ENCODE measurements around the gene CGN. TPM values are rescaled to one million over a fixed set of nuclear protein-coding genes. Genes with fewer than 3 reads are reported as not detected.

Gene CGN
- total RNA-seq, 4 donors from 2014 or later: 0.42 to 3.1 (median 0.94) TPM

DNA sequence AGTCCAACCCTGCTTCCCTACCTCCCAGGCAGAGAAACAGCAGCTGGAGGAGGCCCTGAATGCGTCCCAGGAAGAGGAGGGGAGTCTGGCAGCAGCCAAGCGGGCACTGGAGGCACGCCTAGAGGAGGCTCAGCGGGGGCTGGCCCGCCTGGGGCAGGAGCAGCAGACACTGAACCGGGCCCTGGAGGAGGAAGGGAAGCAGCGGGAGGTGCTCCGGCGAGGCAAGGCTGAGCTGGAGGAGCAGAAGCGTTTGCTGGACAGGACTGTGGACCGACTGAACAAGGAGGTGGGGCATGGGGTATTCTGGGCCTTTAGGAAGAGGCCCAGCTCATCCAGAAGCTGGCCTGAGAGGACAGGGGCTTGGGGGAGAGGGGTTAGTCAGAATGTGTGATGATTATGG lies 19.3 kb downstream of the CGN start:
- Histone ChIP-seq H3K4me1 (peaks cover 0 to 4% (median 2%) of the 10 kb centered on the region in 4 donors), H3K27me3 (no peaks in the 10 kb centered on the region), H3K36me3 (peaks cover 0 to 4% (median 0%) of the 10 kb centered on the region in 4 donors), H3K27ac (replicated peaks in 1 of 4) (no peak overlapping the region), H3K9me3 (no peaks in the 10 kb centered on the region), H3K4me3 (no peak overlapping the region)
- 82% methylated on average over 11 of the region's 11 CpGs for WGBS
- intact Hi-C loops (cut with DNase I): no loop called here
- no peak for TF ChIP-seq POLR2AphosphoS5 (IDR thresholded peaks at IDR 0.05)
- TF ChIP-seq POLR2A (IDR thresholded peaks at IDR 0.05; ENCODE audit: low read depth): no peak
- TF ChIP-seq EP300 (IDR thresholded peaks at IDR 0.05): no peak
- TF ChIP-seq, protein P1, sequence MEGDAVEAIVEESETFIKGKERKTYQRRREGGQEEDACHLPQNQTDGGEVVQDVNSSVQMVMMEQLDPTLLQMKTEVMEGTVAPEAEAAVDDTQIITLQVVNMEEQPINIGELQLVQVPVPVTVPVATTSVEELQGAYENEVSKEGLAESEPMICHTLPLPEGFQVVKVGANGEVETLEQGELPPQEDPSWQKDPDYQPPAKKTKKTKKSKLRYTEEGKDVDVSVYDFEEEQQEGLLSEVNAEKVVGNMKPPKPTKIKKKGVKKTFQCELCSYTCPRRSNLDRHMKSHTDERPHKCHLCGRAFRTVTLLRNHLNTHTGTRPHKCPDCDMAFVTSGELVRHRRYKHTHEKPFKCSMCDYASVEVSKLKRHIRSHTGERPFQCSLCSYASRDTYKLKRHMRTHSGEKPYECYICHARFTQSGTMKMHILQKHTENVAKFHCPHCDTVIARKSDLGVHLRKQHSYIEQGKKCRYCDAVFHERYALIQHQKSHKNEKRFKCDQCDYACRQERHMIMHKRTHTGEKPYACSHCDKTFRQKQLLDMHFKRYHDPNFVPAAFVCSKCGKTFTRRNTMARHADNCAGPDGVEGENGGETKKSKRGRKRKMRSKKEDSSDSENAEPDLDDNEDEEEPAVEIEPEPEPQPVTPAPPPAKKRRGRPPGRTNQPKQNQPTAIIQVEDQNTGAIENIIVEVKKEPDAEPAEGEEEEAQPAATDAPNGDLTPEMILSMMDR (IDR thresholded peaks at IDR 0.05): no peak
- no peak for DNase-seq (ENCODE audit: extremely low spot score)

DNA sequence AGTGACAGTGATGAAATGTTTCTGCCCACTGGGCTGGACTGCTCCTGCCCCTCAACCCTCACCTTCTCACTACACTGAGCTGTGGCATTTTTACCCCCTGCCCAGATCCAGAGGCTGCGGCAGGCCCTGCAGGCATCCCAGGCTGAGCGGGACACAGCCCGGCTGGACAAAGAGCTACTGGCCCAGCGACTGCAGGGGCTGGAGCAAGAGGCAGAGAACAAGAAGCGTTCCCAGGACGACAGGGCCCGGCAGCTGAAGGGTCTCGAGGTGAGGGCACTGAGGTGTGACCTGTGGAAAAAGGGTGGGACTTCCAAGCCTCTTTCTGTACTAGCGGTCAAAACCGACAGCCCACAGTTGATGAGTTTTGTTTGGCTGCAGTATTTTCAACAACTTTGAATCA lies 22.7 kb downstream of the CGN start:
- intact Hi-C loops (cut with DNase I): loop anchor here (2.0 kb wide), 1 partner anchor 201 kb away; no protein-coding TSS in a partner anchor
- 69% methylated on average over 5 of the region's 10 CpGs for WGBS
- peaks cover 0 to 4% (median 0%) of the 10 kb centered on the region in 4 donors for H3K36me3 ChIP-seq
- TF ChIP-seq EP300 (IDR thresholded peaks at IDR 0.05) (no peak), POLR2A (IDR thresholded peaks at IDR 0.05; ENCODE audit: low read depth) (no peak)
- H3K27ac ChIP-seq (replicated peaks in 1 of 4): no peak overlapping the region
- H3K4me3 ChIP-seq: no peak overlapping the region
- H3K9me3 ChIP-seq: no peaks in the 10 kb centered on the region
- no peak for DNase-seq (ENCODE audit: extremely low spot score)
- peaks cover 0 to 4% (median 2%) of the 10 kb centered on the region in 4 donors for H3K4me1 ChIP-seq
- H3K27me3 ChIP-seq: no peaks in the 10 kb centered on the region

DNA sequence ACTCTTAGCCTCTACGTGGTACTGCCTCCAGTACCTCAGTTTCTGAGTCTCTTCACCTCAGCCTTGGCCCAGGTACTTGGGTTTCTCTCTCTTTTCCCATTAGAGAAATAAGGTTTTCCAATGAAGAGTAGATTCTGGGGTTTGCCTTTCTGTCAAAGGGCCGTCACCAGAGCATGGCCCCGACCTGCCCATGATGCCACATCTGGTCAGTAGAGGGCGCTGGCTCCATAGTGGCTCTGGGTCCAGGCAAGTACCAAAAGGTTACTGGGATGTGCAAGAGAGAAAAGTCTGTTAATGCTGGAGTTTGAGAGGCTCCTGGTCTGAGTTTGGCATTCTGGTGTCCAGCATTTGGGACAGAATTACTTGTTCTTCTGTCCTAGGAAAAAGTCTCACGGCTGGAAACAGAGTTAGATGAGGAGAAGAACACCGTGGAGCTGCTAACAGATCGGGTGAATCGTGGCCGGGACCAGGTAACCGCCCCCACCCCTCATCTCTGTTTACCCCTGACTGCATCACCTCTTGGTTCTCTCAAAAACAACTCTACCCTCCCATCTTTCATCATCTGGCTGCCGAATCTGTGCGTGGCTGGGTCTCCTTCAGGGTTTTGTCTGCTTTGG lies 23.6 kb downstream of the CGN start:
- intact Hi-C loops (cut with DNase I): loop anchor here (2.0 to 5.0 kb wide), 2 partner anchors 92 to 200 kb away; no protein-coding TSS in a partner anchor
- H3K36me3 ChIP-seq: peaks cover 0 to 4% (median 0%) of the 10 kb centered on the region in 4 donors
- no peak overlapping the region for H3K4me3 ChIP-seq
- WGBS: 61% methylated on average over 12 of the region's 12 CpGs
- DNase-seq (ENCODE audit: extremely low spot score): no peak
- peaks cover 6 to 13% (median 10%) of the 10 kb centered on the region in 4 donors for H3K4me1 ChIP-seq
- TF ChIP-seq POLR2AphosphoS5 (IDR thresholded peaks at IDR 0.05) (peak in 1 of 2 donors; percentile 9), EP300 (IDR thresholded peaks at IDR 0.05) (no peak), POLR2A (IDR thresholded peaks at IDR 0.05; ENCODE audit: low read depth) (no peak)
- TF ChIP-seq, protein P1 (IDR thresholded peaks at IDR 0.05): peak; percentile 73 to 91 (median 85)
- no peaks in the 10 kb centered on the region for H3K9me3 ChIP-seq
- no peaks in the 10 kb centered on the region for H3K27me3 ChIP-seq
- H3K27ac ChIP-seq (replicated peaks in 1 of 4): no peak overlapping the region

DNA sequence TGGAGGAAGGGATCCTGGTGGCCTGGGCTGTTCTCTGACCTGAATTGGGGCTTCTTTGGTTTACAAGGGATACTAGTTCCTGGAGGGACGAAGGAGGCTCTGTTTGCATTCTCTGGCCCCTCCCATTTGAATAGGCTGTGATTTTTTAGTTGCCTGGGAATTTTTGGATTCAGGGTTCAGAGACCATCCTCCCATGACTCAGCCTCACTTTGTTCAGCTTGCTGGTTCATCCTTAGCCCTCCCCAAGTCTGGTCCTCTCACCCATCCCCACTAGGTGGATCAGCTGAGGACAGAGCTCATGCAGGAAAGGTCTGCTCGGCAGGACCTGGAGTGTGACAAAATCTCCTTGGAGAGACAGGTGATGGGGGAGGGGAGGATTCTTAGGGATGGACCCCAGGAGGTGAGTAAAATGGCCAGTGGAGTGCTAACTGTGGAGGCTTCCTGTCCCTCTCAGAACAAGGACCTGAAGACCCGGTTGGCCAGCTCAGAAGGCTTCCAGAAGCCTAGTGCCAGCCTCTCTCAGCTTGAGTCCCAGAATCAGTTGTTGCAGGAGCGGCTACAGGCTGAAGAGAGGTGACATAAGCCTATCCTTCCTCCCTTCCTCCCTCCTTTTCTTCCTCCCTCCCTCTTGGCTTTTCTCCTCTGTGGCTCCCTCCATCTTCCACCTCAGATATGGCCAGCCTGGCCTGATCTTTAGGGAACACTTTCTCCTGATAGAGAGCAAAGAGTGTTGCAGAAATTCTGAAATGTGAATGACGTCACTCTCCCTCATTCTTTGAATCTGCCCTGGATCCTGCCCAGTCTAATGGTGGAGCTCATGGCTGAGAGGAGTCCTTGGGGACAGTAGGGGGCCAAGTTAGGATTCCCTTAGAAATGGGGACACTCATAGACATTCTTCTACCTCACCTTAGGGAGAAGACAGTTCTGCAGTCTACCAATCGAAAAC lies 24.4 kb downstream of the CGN start:
- H3K36me3 ChIP-seq: peaks cover 0 to 1% (median 0%) of the 10 kb centered on the region in 4 donors
- TF ChIP-seq, protein P1 (IDR thresholded peaks at IDR 0.05): no peak
- TF ChIP-seq EP300 (IDR thresholded peaks at IDR 0.05): no peak
- peaks cover 7 to 16% (median 12%) of the 10 kb centered on the region in 4 donors for H3K4me1 ChIP-seq
- H3K9me3 ChIP-seq: no peaks in the 10 kb centered on the region
- DNase-seq (ENCODE audit: extremely low spot score): no peak
- no peak overlapping the region for H3K27ac ChIP-seq (replicated peaks in 1 of 4)
- no peaks in the 10 kb centered on the region for H3K27me3 ChIP-seq
- 88% methylated on average over 6 of the region's 6 CpGs for WGBS
- no peak overlapping the region for H3K4me3 ChIP-seq
- intact Hi-C loops (cut with DNase I): loop anchor here (2.0 to 5.0 kb wide), 2 partner anchors 93 to 199 kb away; no protein-coding TSS in a partner anchor

DNA sequence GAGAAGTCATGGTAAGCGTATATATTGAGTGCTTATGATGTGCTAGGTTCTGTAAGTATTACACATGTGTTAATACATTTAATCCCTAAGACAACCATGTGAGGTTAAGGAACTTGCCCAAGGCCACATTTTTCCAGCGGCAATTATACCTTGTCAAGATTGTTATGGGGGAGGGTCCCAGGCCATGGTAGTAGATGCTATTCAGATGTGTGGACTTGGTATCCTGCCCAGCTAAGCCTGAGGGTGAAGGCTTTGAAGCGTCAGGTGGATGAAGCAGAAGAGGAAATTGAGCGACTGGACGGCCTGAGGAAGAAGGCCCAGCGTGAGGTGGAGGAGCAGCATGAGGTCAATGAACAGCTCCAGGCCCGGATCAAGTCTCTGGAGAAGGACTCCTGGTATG lies 25.3 kb downstream of the CGN start:
- H3K9me3 ChIP-seq: no peaks in the 10 kb centered on the region
- peaks cover 11 to 24% (median 21%) of the 10 kb centered on the region in 4 donors for H3K4me1 ChIP-seq
- 91% methylated on average over 7 of the region's 7 CpGs for WGBS
- DNase-seq (ENCODE audit: extremely low spot score): no peak
- H3K27me3 ChIP-seq: no peaks in the 10 kb centered on the region
- TF ChIP-seq POLR2A (IDR thresholded peaks at IDR 0.05; ENCODE audit: low read depth): no peak
- no peak for TF ChIP-seq EP300 (IDR thresholded peaks at IDR 0.05)
- TF ChIP-seq POLR2AphosphoS5 (IDR thresholded peaks at IDR 0.05): no peak
- TF ChIP-seq, protein P1 (IDR thresholded peaks at IDR 0.05): no peak
- H3K36me3 ChIP-seq: no peaks in the 10 kb centered on the region
- intact Hi-C loops (cut with DNase I): loop anchor here (5.0 kb wide), 1 partner anchor 94 kb away; no protein-coding TSS in a partner anchor
- H3K27ac ChIP-seq (replicated peaks in 1 of 4): no peak overlapping the region
- no peak overlapping the region for H3K4me3 ChIP-seq

Data from esophagus muscularis mucosa (tissue), 4 donors.